Fibroblast of the aortic adventitia (primary cell): ENCODE results near the gene C19orf81. TPM values are rescaled to one million over a fixed set of nuclear protein-coding genes. Genes with fewer than 3 reads are reported as not detected.

ENCODE experiments used
- DNase-seq: peaks from one replicate; pipeline ENCODE4 v3.0.0-alpha.2; 2010; ENCODE audit warnings: low read depth
- H3K4me3 ChIP-seq: 2 replicates; pipeline ENCODE4 v1.5.1; 2011; ENCODE audit warnings: low read depth, mild to moderate bottlenecking, control low read depth, low read length, moderate library complexity
- CTCF ChIP-seq: IDR thresholded peaks from 2 replicates; pipeline ENCODE4 v1.5.1; 2011; ENCODE audit warnings: mild to moderate bottlenecking, low read length, control low read depth, inconsistent platforms; ENCODE audit not compliant: insufficient read depth
- total RNA-seq: library from RNA; depleted of rRNA; stranded (reverse); fragments of >200 nt; gene quantifications from 2 replicates; pipeline ENCODE4 v1.2.3, GENCODE V29; 2012; ENCODE audit warnings: low replicate concordance

C19orf81 gene
- total RNA-seq, 1 donor = not detected

- peak; percentile 91 for TF ChIP-seq CTCF
- DNase-seq = peak; percentile 66
- H3K4me3 ChIP-seq = no peak overlapping the region
These were observed 56.3 kb downstream of the C19orf81 start for GRCh38 chr19:50705422-50706019.

GRCh38 chr19:50706387-50706786 lies 57.1 kb downstream of the C19orf81 start:
- no peak overlapping the region for H3K4me3 ChIP-seq
- TF ChIP-seq CTCF = no peak
- no peak for DNase-seq

- no peak for TF ChIP-seq CTCF
- DNase-seq = no peak
These were observed 59.1 kb downstream of the C19orf81 start for GRCh38 chr19:50708179-50708879.

More at GRCh38 chr19:50708179-50708879, 59.1 kb downstream of the C19orf81 start:
- no peak overlapping the region for H3K4me3 ChIP-seq

Other genes with a start within 250 kb of the C19orf81 start
- not detected in 2 replicates for gene SPIB, start 230.5 kb upstream of the C19orf81 start, total RNA-seq
- not detected in 2 replicates for gene MYBPC2, start 216.6 kb upstream of the C19orf81 start, total RNA-seq
- 22.8 and 35.2 TPM in 2 replicates for gene EMC10, start 172.9 kb upstream of the C19orf81 start, total RNA-seq
- gene GARIN5A, start 172.6 kb upstream of the C19orf81 start, total RNA-seq = not detected in 2 replicates
- 12.1 and 26.7 TPM in 2 replicates for gene JOSD2, start 138.3 kb upstream of the C19orf81 start, total RNA-seq
- not detected in 2 replicates for gene ASPDH, start 135.5 kb upstream of the C19orf81 start, total RNA-seq
- gene LRRC4B, start 81.0 kb upstream of the C19orf81 start, total RNA-seq = not detected in 2 replicates
- 0.09 TPM in 1 of 2 replicates, not detected in the other for gene SYT3, start 9.6 kb upstream of the C19orf81 start, total RNA-seq
- gene SHANK1, start 70.4 kb downstream of the C19orf81 start, total RNA-seq = 2.6 and 4.2 TPM in 2 replicates
- 21.8 and 71.8 TPM in 2 replicates for gene CLEC11A, start 73.9 kb downstream of the C19orf81 start, total RNA-seq
- gene GPR32, start 121.0 kb downstream of the C19orf81 start, total RNA-seq = not detected in 2 replicates
- not detected in 2 replicates for gene ACP4, start 141.0 kb downstream of the C19orf81 start, total RNA-seq
- not detected in 2 replicates for gene KLK1, start 174.3 kb downstream of the C19orf81 start, total RNA-seq
- not detected in 2 replicates for gene KLK15, start 184.1 kb downstream of the C19orf81 start, total RNA-seq
- gene KLK3, start 205.5 kb downstream of the C19orf81 start, total RNA-seq = not detected in 2 replicates
- not detected in 2 replicates for gene KLK2, start 224.0 kb downstream of the C19orf81 start, total RNA-seq